ENCODE measurements around the gene ATP6V0E1.
"Not testable (repeated sequence)": the region's sequence is repeated elsewhere in the genome, so short reads cannot be mapped to it uniquely, and the experiment has no call there.

Gene ATP6V0E1

DNA sequence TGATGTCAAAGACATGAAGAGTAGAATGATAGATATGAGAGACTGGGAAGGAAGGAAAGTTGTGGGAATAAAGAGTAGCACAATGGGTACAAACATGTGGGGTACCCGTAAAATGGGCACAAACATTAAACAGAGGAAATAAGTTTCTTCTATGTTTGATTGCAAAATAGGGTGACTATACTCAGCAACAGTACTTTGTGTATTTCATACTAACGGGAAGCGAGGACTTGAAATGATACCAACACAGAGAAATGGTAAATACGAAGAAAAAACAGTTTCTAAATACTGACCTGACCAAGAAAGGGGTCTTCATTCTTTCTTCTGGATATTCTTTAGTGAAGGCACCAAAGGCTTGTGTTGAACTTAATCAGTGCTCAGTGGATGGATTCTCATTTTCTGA, 31.1 kb downstream of the ATP6V0E1 start:
- Histone ChIP-seq H3K4me2 (no peak overlapping the region), H3K4me3 (no peak overlapping the region), H3K9ac (no peak overlapping the region), H3K9me3 (no peaks in the 10 kb centered on the region), H3K4me1 (no peaks in the 10 kb centered on the region), H3K27me3 (no peaks in the 10 kb centered on the region), H3K27ac (no peak overlapping the region), H3K36me3 (peaks cover 60% of the 10 kb centered on the region), H4K20me1 (peaks cover 98% of the 10 kb centered on the region)
- no peak for TF ChIP-seq Cebpa-rat (IDR thresholded peaks at IDR 0.05)

DNA sequence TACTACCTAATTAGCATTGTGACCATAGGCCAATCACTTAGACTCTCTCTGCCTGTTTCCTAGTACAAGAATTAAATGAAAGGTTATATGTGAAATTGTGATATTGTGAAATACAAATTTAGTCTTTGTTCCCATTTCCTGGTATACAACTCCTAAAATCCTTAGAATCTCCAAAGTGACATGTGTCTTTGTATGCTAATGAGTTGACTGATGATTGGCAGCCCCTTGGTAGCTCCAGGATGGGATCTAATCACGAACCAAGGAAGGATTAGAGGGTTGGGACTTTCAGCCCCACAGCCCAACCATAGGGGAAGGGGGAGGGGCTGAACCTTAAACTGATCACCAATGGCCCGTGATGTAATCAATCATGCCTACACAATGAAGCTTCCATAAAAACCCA, 31.6 kb downstream of the ATP6V0E1 start:
- H3K27ac ChIP-seq, result no peak overlapping the region
- no peaks in the 10 kb centered on the region for H3K4me1 ChIP-seq
- peaks cover 61% of the 10 kb centered on the region for H3K36me3 ChIP-seq
- H3K9ac ChIP-seq, result no peak overlapping the region
- H3K4me3 ChIP-seq, result no peak overlapping the region
- no peak overlapping the region for H3K4me2 ChIP-seq
- no peaks in the 10 kb centered on the region for H3K27me3 ChIP-seq
- H4K20me1 ChIP-seq, result peaks cover 98% of the 10 kb centered on the region
- no peak; the same call in 1 of the 2 replicates for TF ChIP-seq Cebpa-rat (IDR thresholded peaks at IDR 0.05)
- H3K9me3 ChIP-seq, result no peaks in the 10 kb centered on the region

DNA sequence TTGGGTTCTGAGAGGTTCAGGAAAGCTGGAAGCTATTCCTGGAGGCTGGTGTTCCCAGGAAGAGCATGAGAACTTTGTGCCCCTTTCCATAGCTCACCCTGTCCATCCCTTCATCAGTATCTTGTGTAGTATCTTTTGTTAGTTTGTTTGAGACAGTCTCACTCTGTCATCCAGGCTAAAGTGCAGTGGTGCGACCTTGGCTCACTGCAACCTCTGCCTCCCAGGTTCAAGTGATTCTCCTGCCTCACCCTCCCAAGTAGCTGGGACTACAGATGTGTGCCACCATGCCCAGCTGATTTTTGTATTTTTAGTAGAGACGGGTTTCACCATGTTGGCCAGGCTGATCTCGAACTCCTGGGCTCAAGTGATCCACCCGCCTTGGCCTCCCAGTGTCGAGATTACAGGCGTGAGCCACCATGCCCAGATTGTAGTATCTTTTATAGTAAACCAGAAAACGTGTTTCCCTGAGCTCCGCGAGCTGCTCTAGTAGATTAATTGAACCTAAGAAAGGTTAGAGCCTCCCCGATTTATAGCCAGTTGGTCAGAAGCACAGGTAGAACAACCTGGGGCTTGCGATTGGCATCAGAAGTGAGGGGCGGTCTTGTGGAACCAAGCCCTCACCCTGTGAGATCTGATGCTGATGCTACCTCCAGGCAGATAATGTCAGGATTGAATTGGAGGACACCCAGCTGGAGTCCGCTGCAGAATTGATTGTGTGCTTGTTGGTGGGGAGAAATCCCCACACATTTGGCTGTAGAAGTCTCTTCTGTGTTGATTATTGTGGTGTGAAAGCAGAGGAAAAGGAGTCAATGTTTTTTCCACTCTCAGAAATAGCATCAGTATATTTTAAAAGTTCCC, 32.3 kb downstream of the ATP6V0E1 start:
- H3K9me3 ChIP-seq, result no peaks in the 10 kb centered on the region
- H3K27ac ChIP-seq, result no peak overlapping the region
- H3K4me1 ChIP-seq, result no peaks in the 10 kb centered on the region
- H3K9ac ChIP-seq, result no peak overlapping the region
- no peaks in the 10 kb centered on the region for H3K27me3 ChIP-seq
- no peak overlapping the region for H3K4me3 ChIP-seq
- H4K20me1 ChIP-seq, result peaks cover 98% of the 10 kb centered on the region
- peaks cover 61% of the 10 kb centered on the region for H3K36me3 ChIP-seq
- TF ChIP-seq Cebpa-rat (IDR thresholded peaks at IDR 0.05), result no peak
- H3K4me2 ChIP-seq, result no peak overlapping the region

DNA sequence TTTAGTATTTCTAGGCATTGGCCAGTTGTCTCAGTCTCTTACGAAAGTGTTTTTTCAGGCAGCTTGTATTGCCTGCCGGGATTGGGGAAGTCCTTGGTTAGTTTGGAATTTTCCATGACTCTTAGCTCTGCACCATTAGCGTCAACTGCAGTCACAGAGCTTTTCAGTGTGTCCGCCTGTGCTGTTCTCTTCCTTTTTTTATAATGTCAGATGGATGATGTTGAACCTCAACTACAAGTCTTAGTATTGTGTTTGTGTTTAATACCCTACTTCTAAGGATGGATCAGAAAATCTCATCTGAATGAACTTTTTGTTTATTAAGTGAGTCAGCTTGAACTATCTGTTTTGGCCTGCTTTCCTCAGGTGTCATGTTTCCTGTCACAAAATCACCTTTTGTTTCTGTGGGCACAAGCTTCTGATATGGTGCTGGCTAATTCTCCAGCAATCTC, 33.1 kb downstream of the ATP6V0E1 start:
- H3K4me2 ChIP-seq, result no peak overlapping the region

DNA sequence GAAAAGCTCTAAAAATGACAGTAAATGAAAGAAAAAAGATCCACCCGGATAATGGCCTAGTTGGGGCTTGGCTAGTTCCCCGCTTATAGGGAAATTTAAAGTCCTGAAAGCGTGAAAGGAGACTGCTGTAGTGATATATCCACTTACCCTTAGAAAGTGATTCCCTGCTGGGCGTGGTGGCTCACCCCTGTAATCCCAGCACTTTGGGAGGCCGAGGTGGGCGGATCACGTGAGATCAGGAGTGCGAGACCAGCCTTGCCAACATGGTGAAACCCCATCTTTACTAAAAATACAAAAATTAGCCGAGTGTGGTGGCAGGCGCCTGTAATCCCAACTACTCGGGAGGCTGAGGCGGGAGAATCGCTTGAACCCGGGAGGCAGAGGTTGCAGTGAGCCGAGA, 33.5 kb downstream of the ATP6V0E1 start:
- peaks cover 98% of the 10 kb centered on the region for H4K20me1 ChIP-seq
- not testable (repeated sequence) for H3K4me3 ChIP-seq, H3K9ac ChIP-seq, H3K27ac ChIP-seq, H3K9me3 ChIP-seq, H3K4me1 ChIP-seq, H3K27me3 ChIP-seq, H3K4me2 ChIP-seq
- peaks cover 62% of the 10 kb centered on the region for H3K36me3 ChIP-seq

More for the DNA sequence above, 33.1 kb downstream of the ATP6V0E1 start:
- Histone ChIP-seq H3K27me3 (no peaks in the 10 kb centered on the region), H3K4me1 (no peaks in the 10 kb centered on the region), H3K27ac (no peak overlapping the region), H3K9ac (no peak overlapping the region), H4K20me1 (peaks cover 98% of the 10 kb centered on the region), H3K9me3 (no peaks in the 10 kb centered on the region), H3K4me3 (no peak overlapping the region), H3K36me3 (peaks cover 61% of the 10 kb centered on the region)
- TF ChIP-seq Cebpa-rat (IDR thresholded peaks at IDR 0.05), result no peak

DNA sequence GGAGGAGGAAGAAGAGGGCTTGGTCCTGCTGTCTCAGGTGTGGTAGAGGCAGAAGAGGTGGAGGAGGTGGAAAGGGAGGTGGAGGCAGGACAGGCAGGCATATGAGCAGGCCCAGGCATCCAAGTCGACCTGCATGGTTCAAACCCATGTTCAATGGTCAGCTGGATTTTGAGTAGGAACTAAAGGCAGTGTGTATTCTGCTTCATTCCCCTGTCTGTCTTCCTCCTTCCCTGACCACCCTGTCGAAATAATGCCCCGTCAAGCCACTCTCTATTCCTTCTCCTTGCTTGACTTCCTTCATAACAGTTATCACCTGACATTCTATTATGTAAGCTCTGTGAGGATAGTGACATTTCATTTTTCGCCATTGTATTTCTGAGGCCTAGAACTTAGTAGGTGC, 34.8 kb downstream of the ATP6V0E1 start:
- H3K4me1 ChIP-seq, result no peaks in the 10 kb centered on the region
- H4K20me1 ChIP-seq, result peaks cover 98% of the 10 kb centered on the region
- TF ChIP-seq Cebpa-rat (IDR thresholded peaks at IDR 0.05), result no peak
- H3K9me3 ChIP-seq, result no peaks in the 10 kb centered on the region
- H3K27me3 ChIP-seq, result no peaks in the 10 kb centered on the region
- H3K9ac ChIP-seq, result no peak overlapping the region
- H3K4me3 ChIP-seq, result no peak overlapping the region
- peaks cover 66% of the 10 kb centered on the region for H3K36me3 ChIP-seq
- no peak overlapping the region for H3K27ac ChIP-seq
- H3K4me2 ChIP-seq, result no peak overlapping the region

DNA sequence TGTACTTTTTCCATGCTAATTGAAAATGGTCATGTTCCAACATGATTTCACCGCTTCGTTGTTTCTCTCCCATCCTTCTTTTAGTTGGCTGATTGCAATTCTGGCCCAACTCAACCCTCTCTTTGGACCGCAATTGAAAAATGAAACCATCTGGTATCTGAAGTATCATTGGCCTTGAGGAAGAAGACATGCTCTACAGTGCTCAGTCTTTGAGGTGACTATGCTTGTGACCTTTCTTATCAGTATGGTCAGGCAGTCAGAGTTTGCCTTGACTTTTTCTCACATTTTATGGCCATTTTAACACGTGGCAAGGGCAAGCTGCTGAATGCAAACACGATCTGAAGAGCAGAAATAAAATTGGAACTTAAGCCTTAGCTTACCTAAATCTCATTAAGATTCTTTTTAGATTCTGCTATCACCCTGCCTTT, 36.6 kb downstream of the ATP6V0E1 start:
- no peak for TF ChIP-seq Cebpa-rat (IDR thresholded peaks at IDR 0.05)
- H3K4me3 ChIP-seq, result no peak overlapping the region
- peaks cover 81% of the 10 kb centered on the region for H3K36me3 ChIP-seq
- no peaks in the 10 kb centered on the region for H3K9me3 ChIP-seq
- H3K9ac ChIP-seq, result no peak overlapping the region
- H3K27me3 ChIP-seq, result no peaks in the 10 kb centered on the region
- no peak overlapping the region for H3K4me2 ChIP-seq
- H3K27ac ChIP-seq, result no peak overlapping the region
- peaks cover 100% of the 10 kb centered on the region for H4K20me1 ChIP-seq
- H3K4me1 ChIP-seq, result no peaks in the 10 kb centered on the region

DNA sequence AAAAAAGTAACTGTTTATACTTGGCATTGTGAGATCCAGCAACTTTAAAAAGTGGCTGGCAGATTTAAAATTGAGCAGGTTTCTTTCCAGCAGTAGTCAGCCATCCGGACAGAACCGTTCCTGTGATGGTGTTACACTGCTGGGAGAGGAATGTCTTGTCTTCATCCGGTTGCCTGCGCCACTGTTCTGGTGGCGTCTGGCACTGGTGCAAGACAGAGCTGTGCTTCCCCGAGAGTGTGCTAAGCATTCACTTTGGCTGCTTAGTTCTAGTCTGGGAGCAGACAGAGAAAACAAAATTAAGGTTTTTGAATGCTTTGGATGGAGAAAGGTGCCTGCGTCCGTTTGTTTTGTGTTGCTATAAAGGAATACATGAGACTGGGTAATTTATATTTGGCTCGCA, 37.1 kb downstream of the ATP6V0E1 start:
- H3K4me3 ChIP-seq, result no peak overlapping the region
- no peak for TF ChIP-seq Cebpa-rat (IDR thresholded peaks at IDR 0.05)
- no peak overlapping the region for H3K27ac ChIP-seq
- peaks cover 83% of the 10 kb centered on the region for H3K36me3 ChIP-seq
- no peak overlapping the region for H3K4me2 ChIP-seq
- no peaks in the 10 kb centered on the region for H3K9me3 ChIP-seq
- no peaks in the 10 kb centered on the region for H3K4me1 ChIP-seq
- peaks cover 100% of the 10 kb centered on the region for H4K20me1 ChIP-seq
- no peak overlapping the region for H3K9ac ChIP-seq
- H3K27me3 ChIP-seq, result no peaks in the 10 kb centered on the region

DNA sequence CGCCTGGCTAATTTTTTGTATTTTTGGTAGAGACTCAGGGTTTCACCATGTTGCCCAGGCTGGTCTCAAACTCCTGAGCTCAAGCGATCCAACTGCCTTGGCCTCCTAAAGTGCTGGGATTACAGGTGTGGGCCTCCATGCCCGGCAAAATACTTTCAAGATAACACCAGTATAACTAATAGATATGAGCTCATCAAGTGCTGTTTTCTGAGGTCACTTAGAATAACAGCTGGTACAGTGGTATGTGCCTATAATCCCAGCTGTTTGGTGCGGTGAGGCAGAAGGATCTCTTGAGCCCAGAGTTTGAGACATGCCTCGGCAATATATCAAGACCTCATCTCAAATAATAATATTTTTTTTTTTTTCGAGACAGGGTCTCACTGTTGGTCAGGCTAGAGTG, 42.1 kb downstream of the ATP6V0E1 start:
- Histone ChIP-seq H3K27ac (no peak overlapping the region), H4K20me1 (peaks cover 100% of the 10 kb centered on the region), H3K9ac (no peak overlapping the region), H3K4me2 (no peak overlapping the region), H3K4me3 (no peak overlapping the region), H3K27me3 (no peaks in the 10 kb centered on the region), H3K9me3 (no peaks in the 10 kb centered on the region), H3K4me1 (peaks cover 17% of the 10 kb centered on the region), H3K36me3 (peaks cover 83% of the 10 kb centered on the region)
- no peak for TF ChIP-seq Cebpa-rat (IDR thresholded peaks at IDR 0.05)

DNA sequence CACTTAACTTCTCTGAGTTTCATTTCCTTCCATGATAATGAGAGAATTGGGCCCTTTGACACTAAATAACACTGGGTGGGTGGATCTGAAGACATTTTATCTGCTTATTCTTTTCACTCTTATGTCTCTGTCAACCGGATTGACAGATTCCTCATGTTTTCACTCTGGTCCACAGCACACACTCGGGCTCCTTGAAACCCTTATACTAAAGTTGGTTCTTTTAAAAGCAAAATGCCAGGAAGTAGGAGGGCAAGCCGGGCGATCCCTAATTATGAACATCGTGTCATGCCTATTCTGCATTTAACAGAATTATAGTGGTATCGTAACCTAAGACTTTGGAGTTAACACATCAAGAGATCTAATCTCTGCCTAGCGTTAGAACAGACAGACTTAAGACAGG, 44.3 kb downstream of the ATP6V0E1 start:
- H3K9me3 ChIP-seq, result no peaks in the 10 kb centered on the region
- no peak overlapping the region for H3K4me2 ChIP-seq
- no peak for TF ChIP-seq Cebpa-rat (IDR thresholded peaks at IDR 0.05)
- no peaks in the 10 kb centered on the region for H3K27me3 ChIP-seq
- no peak overlapping the region for H3K4me3 ChIP-seq
- H3K36me3 ChIP-seq, result peaks cover 78% of the 10 kb centered on the region
- H3K9ac ChIP-seq, result no peak overlapping the region
- no peak overlapping the region for H3K27ac ChIP-seq
- peaks cover 100% of the 10 kb centered on the region for H4K20me1 ChIP-seq
- peaks cover 17% of the 10 kb centered on the region for H3K4me1 ChIP-seq
